OCI-LY1 (cell line): ENCODE measurements around the gene BICDL2.

Experiments used
- H2AFZ ChIP-seq: fragments of 200-600 bp; sonication (generic), shearing (Covaris generic); 2 replicates; pipeline ENCODE4 v1.6.0; 2014; ENCODE audit warnings: antibody characterized with exemption, mild to moderate bottlenecking, low read length
- H3F3A ChIP-seq: fragments of 200-600 bp; sonication (generic), shearing (Covaris generic); 2 replicates; pipeline ENCODE4 v1.6.0; 2014; ENCODE audit warnings: mild to moderate bottlenecking, antibody characterized with exemption, low read length, moderate library complexity; ENCODE audit not compliant: insufficient read depth
- H3K27ac ChIP-seq: fragments of 200-600 bp; sonication (generic); 2 replicates; pipeline ENCODE4 v1.5.1; 2014; ENCODE audit warnings: low read length, mixed run types, mild to moderate bottlenecking, low read depth; ENCODE audit not compliant: poor library complexity, severe bottlenecking
- H3K27me3 ChIP-seq: fragments of 200-600 bp; sonication (generic); 2 replicates; pipeline ENCODE4 v1.6.0; 2014; ENCODE audit warnings: antibody characterized with exemption, mild to moderate bottlenecking, low read length, moderate library complexity; ENCODE audit not compliant: insufficient read depth
- H3K36me3 ChIP-seq: fragments of 200-600 bp; sonication (generic); 2 replicates; pipeline ENCODE4 v1.6.1; 2014; ENCODE audit warnings: mild to moderate bottlenecking, antibody characterized with exemption, low read length, moderate library complexity, mixed read lengths; ENCODE audit not compliant: insufficient read depth
- H3K4me1 ChIP-seq: fragments of 200-600 bp; sonication (generic); 2 replicates; pipeline ENCODE4 v1.5.1; 2014; ENCODE audit warnings: mild to moderate bottlenecking, low read length, moderate library complexity; ENCODE audit not compliant: insufficient read depth, severe bottlenecking
- H3K4me2 ChIP-seq: fragments of 200-600 bp; sonication (generic), shearing (Covaris generic); 2 replicates; pipeline ENCODE4 v1.6.1; 2014; ENCODE audit warnings: low read length
- H3K4me3 ChIP-seq: fragments of 200-600 bp; sonication (generic); 2 replicates; pipeline ENCODE4 v1.5.1; 2014; ENCODE audit warnings: low read length, low read depth, mild to moderate bottlenecking, mixed read lengths; ENCODE audit not compliant: poor library complexity, severe bottlenecking
- H3K79me2 ChIP-seq: fragments of 200-600 bp; shearing (Covaris generic); 2 replicates; pipeline ENCODE4 v1.6.1; 2016; ENCODE audit warnings: mixed run types, low read length, mixed read lengths; ENCODE audit not compliant: insufficient read depth
- H3K9ac ChIP-seq: fragments of 200-600 bp; sonication (generic), shearing (Covaris generic); 2 replicates; pipeline ENCODE4 v1.6.1; 2014; ENCODE audit warnings: mild to moderate bottlenecking, low read length, mixed read lengths
- H3K9me2 ChIP-seq: fragments of 200-600 bp; sonication (generic), shearing (Covaris generic); 2 replicates; pipeline ENCODE4 v1.6.1; 2014; ENCODE audit warnings: low read depth, mild to moderate bottlenecking, low read length, mixed read lengths
- H3K9me3 ChIP-seq: fragments of 200-600 bp; shearing (Covaris generic); 2 replicates; pipeline ENCODE4 v1.6.1; 2014; ENCODE audit warnings: low read length, mixed read lengths
- H4K20me1 ChIP-seq: fragments of 200-600 bp; sonication (generic), shearing (Covaris generic); 2 replicates; pipeline ENCODE4 v1.6.0; 2016; ENCODE audit warnings: mild to moderate bottlenecking, low read length; ENCODE audit not compliant: insufficient read depth
- EZH2 ChIP-seq: fragments of 200-600 bp; sonication (generic), shearing (Covaris generic); IDR thresholded peaks from 2 replicates; pipeline ENCODE4 v1.8.0; 2017; ENCODE audit warnings: borderline replicate concordance, mixed run types, mild to moderate bottlenecking, antibody characterized with exemption, low read length, moderate library complexity, mixed read lengths
- TF ChIP-seq, protein P1 (sequence below): fragments of 200-600 bp; sonication (generic), shearing (Covaris generic); IDR thresholded peaks from 2 replicates; pipeline ENCODE4 v1.5.1; 2017; ENCODE audit warnings: mild to moderate bottlenecking, antibody characterized with exemption, low read length, moderate library complexity, mixed read lengths

The BICDL2 gene

DNA sequence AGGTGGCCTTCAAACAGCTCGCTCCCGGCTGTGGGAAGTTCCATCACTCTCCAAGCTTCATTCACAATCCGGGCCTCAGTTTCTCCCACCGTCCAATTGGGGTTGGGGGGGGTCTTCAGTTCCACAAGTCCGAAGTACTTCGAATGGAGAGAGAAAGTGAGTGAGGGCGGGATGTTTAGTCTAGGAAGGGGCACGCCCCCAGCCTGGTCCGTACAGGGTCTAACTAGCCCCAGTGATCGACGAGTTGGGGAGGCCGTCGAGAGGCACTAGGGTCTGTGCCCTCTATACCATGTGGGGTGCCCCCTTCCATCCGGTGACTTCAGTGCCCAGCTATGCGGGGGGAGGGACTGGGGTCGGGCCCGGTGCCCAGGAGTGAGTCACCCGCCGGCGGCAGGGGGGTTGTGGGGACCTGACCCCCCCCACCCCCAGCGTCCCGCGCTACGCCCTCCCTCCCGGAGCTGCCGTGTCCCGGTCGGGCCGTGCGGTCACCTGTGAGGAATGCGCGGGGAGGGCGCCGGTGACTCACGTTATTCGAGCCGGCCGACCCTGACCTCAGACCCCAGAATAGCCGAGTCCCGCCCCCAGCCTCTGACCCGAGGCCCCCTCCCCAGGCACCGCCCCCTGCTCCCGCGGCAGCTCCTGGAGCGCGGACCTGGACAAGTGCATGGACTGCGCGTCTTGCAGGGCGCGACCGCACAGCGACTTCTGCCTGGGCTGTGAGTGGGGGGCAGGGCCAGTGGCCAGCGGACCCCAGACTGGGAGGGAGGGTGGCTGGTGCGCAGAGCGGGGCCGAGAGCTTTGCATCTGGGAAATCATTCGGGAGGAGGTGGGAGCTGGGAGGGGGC lies 15.9 kb downstream of the BICDL2 start:
- Histone ChIP-seq H3K9me2 (no peaks in the 10 kb centered on the region), H4K20me1 (no peaks in the 10 kb centered on the region), H3K9me3 (no peaks in the 10 kb centered on the region), H3K79me2 (no peaks in the 10 kb centered on the region), H2AFZ (no peak overlapping the region), H3K4me1 (peaks cover 44% of the 10 kb centered on the region), H3K27ac (no peak overlapping the region), H3F3A (no peaks in the 10 kb centered on the region), H3K4me2 (peak overlapping the region; percentile 97), H3K27me3 (peaks cover 4% of the 10 kb centered on the region; the same call in 1 of the 2 replicates), H3K9ac (peak overlapping the region; percentile 60), H3K36me3 (no peaks in the 10 kb centered on the region), H3K4me3 (peak overlapping the region; percentile 67)
- TF ChIP-seq, protein P1, sequence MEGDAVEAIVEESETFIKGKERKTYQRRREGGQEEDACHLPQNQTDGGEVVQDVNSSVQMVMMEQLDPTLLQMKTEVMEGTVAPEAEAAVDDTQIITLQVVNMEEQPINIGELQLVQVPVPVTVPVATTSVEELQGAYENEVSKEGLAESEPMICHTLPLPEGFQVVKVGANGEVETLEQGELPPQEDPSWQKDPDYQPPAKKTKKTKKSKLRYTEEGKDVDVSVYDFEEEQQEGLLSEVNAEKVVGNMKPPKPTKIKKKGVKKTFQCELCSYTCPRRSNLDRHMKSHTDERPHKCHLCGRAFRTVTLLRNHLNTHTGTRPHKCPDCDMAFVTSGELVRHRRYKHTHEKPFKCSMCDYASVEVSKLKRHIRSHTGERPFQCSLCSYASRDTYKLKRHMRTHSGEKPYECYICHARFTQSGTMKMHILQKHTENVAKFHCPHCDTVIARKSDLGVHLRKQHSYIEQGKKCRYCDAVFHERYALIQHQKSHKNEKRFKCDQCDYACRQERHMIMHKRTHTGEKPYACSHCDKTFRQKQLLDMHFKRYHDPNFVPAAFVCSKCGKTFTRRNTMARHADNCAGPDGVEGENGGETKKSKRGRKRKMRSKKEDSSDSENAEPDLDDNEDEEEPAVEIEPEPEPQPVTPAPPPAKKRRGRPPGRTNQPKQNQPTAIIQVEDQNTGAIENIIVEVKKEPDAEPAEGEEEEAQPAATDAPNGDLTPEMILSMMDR = no peak
- no peak for TF ChIP-seq EZH2

DNA sequence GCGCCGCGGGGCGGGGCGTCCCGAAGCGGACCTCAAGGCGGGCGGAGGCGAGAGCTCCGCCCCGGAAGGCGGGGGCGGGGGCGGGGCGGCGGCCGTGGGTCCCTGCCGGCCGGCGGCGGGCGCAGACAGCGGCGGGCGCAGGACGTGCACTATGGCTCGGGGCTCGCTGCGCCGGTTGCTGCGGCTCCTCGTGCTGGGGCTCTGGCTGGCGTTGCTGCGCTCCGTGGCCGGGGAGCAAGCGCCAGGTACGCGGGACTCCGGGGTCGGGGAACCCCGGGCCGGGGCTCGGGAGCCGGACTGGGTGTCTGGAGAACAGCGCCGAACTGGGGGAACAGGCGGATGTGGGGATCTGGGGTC lies 16.5 kb downstream of the BICDL2 start, which contains the start of gene TNFRSF12A:
TSS of gene TNFRSF12A (plus strand) at position 122 of the 357 bp plus-strand sequence. CDS start at position 152, 30 bp downstream.
- TF ChIP-seq EZH2 = no peak
- TF ChIP-seq, protein P1 = no peak
- H3K4me2 ChIP-seq = peak within 1 kb of the TSS; percentile 97
- H2AFZ ChIP-seq = no peak within 1 kb of the TSS
- no peaks in the 10 kb centered on the region for H3K36me3 ChIP-seq
- H3K9me3 ChIP-seq = no peaks in the 10 kb centered on the region
- peak within 1 kb of the TSS; percentile 67 for H3K4me3 ChIP-seq
- H3K27ac ChIP-seq = no peak within 1 kb of the TSS
- H4K20me1 ChIP-seq = no peaks in the 10 kb centered on the region
- peaks cover 4% of the 10 kb centered on the region; the same call in 1 of the 2 replicates for H3K27me3 ChIP-seq
- H3K4me1 ChIP-seq = peaks cover 44% of the 10 kb centered on the region
- no peaks in the 10 kb centered on the region for H3F3A ChIP-seq
- no peaks in the 10 kb centered on the region for H3K9me2 ChIP-seq
- no peaks in the 10 kb centered on the region for H3K79me2 ChIP-seq
- H3K9ac ChIP-seq = peak within 1 kb of the TSS; percentile 60

DNA sequence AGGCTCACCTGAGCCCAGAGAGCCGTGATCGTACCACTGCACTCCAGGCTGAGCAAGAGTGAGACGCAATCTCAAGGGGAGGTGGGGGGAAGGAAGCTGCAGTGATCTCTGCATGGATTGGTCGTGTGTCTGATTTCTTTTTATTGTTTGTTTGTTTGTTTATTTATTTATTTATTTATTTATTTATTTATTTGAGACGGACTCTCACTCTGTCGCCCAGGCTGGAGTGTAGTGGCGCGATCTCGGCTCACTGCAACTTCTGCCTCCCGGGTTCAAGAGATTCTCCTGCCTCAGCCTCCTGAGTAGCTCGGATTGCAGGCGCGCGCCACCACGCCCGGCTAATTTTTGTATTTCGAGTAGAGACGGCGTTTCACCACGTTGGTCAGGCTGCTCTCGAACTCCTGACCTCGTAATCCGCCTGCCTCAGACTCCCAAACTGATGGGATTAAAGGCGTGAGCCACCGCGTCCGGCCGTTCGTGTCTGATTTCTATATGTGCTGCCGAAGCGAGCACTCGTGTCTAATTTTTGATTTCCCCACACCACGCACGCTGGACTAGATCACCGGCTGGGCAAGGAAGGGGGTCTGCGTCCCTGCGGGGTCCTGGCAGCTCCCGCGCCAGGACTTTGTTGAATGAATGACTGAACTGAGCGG lies 17.0 kb downstream of the BICDL2 start:
- Histone ChIP-seq H3K27ac (no peak overlapping the region), H3K4me1 (peaks cover 44% of the 10 kb centered on the region)

More for the DNA sequence above, 17.0 kb downstream of the BICDL2 start:
- Histone ChIP-seq H3K79me2 (no peaks in the 10 kb centered on the region), H3K36me3 (no peaks in the 10 kb centered on the region), H3K4me2 (peak overlapping the region; percentile 97), H3F3A (no peaks in the 10 kb centered on the region), H2AFZ (no peak overlapping the region), H4K20me1 (no peaks in the 10 kb centered on the region), H3K9ac (peak overlapping the region; percentile 37; the same call in 1 of the 2 replicates), H3K9me2 (no peaks in the 10 kb centered on the region), H3K4me3 (peak overlapping the region; percentile 67), H3K27me3 (peaks cover 4% of the 10 kb centered on the region; the same call in 1 of the 2 replicates), H3K9me3 (no peaks in the 10 kb centered on the region)
- TF ChIP-seq, protein P1 = no peak
- TF ChIP-seq EZH2 = no peak
